22Rv1 (cell line): ENCODE data around the gene TAF11L13.
"Not testable (repeated sequence)": the region's sequence is repeated elsewhere in the genome, so short reads cannot be mapped to it uniquely, and the experiment has no call there.

Experiments used
- CTCF ChIP-seq: fragments of 450-650 bp; IDR thresholded peaks from 2 replicates; pipeline ENCODE4 v1.5.1; 2017; ENCODE audit warnings: mild to moderate bottlenecking
- ZFX ChIP-seq: fragments of 450-650 bp; IDR thresholded peaks from 2 replicates; pipeline ENCODE4 v1.6.1; 2017; ENCODE audit warnings: antibody characterized with exemption, borderline replicate concordance

GRCh38 chr5:17607461-17607860 lies 24.4 kb upstream of the TAF11L13 start:
- not testable (repeated sequence) for TF ChIP-seq CTCF, ZFX
